GM12891 (cell line): Measurements from ENCODE around the gene CDK10.

Source experiments
- POLR2A ChIP-seq: IDR thresholded peaks from 2 replicates; pipeline ENCODE4 v1.6.1; 2011; ENCODE audit warnings: low read depth, low read length, control low read depth
- POLR2AphosphoS5 ChIP-seq: IDR thresholded peaks from 2 replicates; pipeline ENCODE4 v1.6.1; 2011; ENCODE audit warnings: low read depth, low read length, control low read depth

GRCh38 chr16:89701425-89702406 is 15.2 kb downstream of the CDK10 start, which contains the start of gene SPATA2L:
- TF ChIP-seq POLR2AphosphoS5 (no peak), POLR2A (no peak)
